GM18499 (cell line): ENCODE results near the gene SPCS2.
A peak's percentile ranks its signal among the peaks of the same experiment; 100 is the strongest.
"Not testable (repeated sequence)": the region's sequence is repeated elsewhere in the genome, so short reads cannot be mapped to it uniquely, and the experiment has no call there.

Source experiments
- ATAC-seq: cut with Tn5 transposase; IDR thresholded peaks from one replicate; pipeline ENCODE4 v1.9.1; 2021; ENCODE audit warnings: moderate number of reproducible peaks; ENCODE audit not compliant: insufficient read depth, unreplicated experiment

The SPCS2 gene

GRCh38 chr11:74948546-74948897, 544 bp upstream of the SPCS2 start:
- ATAC-seq: peak; percentile 6

- ATAC-seq: no peak
Observed at GRCh38 chr11:74949753-74950137, 679 bp downstream of the SPCS2 start.

DNA sequence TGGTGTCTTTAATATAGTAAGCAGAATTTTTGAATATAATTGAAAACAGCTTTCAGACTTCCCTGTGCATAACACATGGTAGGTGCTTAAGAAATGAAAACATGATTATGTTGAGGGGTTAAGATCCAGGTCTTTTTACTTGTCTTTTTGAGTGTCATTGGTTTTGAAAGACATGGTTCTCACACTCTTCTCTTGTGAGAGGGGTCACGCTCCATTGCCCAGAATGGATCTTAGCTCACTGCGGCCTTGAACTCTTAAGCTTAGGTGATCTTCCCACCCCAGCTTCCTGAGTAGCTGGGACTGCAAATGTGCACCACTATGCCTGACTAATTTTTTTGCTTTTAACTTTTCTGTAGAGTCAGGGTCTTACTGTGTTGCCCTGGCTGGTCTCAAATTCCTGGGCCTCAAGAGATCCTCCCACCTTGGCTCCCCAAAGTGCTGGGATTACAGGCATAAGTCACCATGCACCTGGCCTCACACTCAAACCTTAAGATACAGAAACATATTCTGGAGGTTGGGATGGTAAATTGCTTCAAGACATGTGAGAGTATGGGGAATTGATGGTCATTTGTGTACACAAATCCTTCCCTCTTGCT, 1.4 kb downstream of the SPCS2 start:
- ATAC-seq: no peak

DNA sequence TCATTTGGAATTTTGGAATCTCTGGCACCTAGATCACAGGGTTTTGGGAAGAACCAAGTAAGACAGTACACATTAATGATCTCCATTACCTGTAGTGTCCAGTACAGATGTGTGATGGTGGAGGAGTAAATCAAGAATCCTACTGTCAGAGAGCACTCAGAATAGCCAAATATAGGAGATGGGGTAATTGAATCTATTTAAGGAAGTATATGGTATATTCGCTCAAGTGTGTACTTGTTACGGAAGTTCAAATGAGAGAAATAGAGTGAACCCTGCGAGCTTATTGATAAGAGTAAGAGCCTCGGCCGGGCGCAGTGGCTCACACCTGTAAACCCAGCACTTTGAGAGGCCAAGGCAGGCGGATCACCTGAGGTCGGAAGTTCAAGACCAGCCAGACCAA, 2.2 kb downstream of the SPCS2 start:
- no peak for ATAC-seq

- no peak for ATAC-seq
Observed at GRCh38 chr11:74952752-74953151, 3.7 kb downstream of the SPCS2 start.

GRCh38 chr11:74953451-74953850, 4.4 kb downstream of the SPCS2 start:
- no peak for ATAC-seq

- ATAC-seq: no peak
Observed at GRCh38 chr11:74954199-74954598, 5.1 kb downstream of the SPCS2 start.

DNA sequence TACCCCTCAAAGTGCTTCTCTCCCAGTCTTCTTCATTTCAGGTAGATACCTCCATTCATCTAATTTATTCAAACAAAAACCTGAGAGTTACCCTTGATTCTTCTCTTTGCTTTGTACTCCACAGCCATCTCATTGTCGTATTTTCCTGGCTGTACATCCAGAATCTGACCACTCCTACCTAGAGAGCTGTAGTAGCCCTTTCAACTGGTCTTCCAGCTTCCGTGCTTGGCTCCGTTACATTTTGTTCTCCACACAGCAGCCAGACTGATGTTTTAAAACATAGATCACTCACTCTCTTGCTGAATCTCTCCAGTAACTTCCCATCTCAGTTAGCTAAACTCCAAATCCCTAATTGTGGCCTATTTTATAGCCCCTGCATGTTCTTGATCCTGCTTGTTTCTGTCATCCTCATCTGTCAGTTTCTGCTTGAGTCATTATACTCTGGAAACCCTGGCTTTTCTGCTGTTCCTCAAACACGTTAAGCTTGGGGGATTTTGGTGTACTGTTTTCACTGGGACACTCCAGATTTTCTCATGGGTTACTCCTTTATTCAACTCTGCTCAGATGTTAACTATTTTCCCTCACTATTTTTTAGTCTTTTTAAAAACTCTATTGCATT, 7.4 kb downstream of the SPCS2 start:
- no peak for ATAC-seq

DNA sequence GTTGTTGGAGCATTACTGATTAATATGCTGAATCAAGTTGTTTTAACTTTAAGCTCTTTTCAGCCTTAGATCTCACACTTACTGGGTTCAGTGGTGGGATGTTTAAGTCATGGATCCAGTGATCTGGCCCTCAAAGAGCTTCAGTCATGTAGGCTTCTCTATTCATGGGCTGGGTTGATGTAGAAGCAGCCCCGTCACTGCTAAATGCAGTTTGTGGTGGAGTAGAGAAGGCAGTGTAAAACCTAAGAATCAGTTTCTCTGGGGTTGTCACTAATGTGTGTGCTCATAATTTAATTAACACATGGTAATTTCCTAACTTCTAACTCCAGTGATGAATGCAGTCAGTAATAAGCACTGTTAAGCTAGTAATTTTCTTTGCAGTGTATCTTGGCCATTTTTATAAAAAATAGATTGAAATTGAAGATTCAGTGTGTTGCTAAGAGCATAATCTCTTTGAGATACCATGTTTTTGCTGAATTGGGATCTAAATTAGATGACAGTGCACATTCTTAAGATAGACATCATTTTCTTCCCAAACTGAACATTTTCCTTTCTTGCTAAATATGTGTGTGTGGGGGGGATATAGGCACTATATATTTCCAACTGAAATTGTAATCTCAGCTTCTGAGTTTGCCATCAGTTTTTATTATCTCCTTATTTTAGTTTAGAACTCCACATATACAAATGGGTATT, 9.0 kb downstream of the SPCS2 start:
- no peak for ATAC-seq

DNA sequence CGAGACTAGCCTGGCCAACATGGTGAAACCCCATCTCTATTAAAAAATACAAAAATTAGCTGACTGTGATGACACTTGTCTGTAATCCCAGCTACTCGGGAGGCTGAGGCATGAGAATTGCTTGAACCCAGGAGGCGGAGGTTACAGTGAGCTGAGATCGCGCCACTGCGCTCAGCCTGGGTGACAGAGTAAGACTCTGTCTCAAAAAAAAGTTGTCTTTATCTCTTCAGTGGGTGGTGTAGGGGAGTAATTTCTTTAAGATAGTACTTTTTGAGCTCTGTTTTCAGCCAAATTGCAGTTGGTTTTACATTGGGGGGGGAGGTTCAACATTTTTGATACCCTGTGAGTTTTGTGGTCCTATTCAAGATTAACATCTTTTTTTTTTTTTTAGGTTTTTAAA, 11.1 kb downstream of the SPCS2 start:
- not testable (repeated sequence) for ATAC-seq

DNA sequence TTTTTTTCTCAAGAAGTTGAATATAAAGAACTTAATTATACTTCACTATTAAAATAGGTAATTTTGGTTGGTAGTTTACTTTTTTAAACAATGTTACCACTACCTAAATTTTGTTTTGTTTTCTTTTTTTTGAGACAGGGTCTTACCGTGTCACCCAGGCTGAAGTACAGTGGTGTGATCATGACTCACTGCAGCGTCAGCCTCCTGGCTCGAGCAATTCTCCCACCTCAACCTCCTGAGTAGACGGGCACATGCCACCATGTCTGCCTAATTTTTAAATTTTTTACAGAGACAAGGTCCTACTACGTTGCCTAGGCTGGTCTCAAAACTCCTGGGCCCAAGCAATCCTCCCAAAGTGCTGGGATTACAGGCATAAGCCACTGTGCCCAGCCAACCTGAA, 17.6 kb downstream of the SPCS2 start:
- ATAC-seq: no peak

DNA sequence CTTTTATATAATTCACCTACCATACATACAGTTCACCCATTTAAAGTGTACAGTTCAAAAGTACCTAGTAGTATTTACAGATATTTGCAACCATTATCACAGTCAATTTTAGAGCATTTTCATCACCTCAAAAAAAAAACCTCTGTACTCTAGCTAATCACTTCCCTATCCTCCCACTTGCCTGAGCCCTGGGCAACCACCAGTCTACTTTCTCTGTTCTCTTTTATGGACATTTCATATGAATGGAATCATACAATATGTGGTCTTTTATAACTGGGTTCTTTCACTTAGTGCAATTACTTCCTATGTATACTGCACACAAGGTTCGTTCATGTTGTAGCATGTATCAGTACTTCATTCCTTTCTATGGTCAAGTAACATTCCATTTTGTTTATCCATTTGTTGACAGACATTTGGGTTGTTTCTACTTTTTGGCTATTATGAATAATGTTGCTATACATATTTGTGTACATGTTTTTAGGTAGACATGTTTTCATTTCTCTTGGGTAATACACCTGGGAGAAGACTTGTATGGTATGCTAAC, 21.9 kb downstream of the SPCS2 start:
- no peak for ATAC-seq

DNA sequence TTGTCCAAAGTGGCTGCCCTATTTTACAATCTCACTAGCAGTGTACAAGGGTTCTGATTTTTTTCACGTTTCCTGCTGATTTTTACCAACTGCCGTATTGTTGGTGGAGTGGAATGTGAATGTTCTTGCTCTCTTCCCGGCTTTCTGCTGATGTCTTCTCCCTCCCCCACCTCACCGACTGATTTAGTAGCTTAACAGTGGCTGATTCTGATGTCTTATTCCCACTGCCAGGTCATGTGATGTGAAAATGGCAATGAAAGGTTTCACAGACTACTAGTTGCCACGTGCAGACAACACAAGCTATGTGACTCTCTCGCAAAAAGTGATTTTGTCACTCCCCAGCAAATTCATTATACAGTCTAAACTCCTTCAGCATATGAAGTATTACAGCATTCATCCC, 22.4 kb downstream of the SPCS2 start:
- no peak for ATAC-seq

DNA sequence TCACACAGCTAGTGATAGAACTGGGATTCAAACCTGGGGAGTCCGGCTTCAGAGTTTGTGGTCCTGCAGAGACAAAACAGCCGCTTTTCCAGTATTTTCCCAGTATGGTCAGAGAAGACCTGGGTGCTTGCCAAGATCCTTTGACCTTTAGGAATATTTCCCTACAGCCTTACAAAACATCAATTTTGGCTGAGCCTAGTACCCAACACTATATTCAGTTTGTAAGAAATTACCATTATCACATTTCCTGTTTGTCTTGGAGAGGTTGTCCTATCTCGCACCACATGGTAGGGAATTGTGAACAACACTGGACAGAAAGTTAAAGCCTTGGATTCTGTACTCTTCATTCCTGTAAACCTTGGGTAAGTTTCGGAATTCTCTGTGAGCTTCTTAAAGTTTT, 29.0 kb downstream of the SPCS2 start:
- no peak for ATAC-seq

DNA sequence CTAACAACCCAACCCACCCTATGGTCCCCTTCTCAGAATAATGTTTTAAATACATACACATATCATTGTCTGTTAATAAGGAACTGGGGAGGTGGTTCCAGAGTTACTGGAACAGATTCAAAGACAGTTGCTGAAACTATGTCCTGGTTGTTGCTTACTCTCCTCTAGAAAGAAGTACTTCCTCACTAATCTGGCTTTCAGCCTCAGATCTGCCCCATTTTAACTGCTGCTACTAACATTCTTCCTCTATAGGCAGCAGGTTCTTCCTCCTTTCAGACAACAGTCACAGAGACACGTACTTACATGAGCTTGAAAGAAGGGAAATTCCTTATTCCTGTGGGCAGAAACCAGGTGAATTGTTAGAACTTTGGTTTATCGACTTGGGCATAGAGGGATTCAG, 31.6 kb downstream of the SPCS2 start:
- ATAC-seq: no peak

GRCh38 chr11:74981888-74982287, 32.8 kb downstream of the SPCS2 start:
- ATAC-seq: no peak

DNA sequence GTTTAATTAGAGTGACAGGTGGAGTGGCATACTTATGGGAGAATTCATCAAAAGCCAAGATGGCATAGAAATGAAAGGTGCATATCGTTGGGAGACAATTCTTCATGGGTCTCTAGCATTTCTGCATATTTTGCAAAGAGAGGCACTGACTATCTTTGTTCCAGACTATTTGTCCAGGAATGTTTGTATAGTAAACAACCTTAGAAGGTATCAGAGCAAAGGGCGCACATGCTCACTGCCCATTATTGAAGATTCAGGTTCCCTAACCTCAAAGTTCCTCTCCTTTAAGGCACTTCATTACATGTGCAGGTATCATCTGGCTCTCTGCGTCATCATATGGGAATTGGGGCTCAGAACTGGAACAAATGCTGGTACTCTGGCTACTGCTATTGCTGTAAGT, 35.0 kb downstream of the SPCS2 start:
- ATAC-seq: no peak

GRCh38 chr11:74984730-74985129, 35.7 kb downstream of the SPCS2 start:
- no peak for ATAC-seq

DNA sequence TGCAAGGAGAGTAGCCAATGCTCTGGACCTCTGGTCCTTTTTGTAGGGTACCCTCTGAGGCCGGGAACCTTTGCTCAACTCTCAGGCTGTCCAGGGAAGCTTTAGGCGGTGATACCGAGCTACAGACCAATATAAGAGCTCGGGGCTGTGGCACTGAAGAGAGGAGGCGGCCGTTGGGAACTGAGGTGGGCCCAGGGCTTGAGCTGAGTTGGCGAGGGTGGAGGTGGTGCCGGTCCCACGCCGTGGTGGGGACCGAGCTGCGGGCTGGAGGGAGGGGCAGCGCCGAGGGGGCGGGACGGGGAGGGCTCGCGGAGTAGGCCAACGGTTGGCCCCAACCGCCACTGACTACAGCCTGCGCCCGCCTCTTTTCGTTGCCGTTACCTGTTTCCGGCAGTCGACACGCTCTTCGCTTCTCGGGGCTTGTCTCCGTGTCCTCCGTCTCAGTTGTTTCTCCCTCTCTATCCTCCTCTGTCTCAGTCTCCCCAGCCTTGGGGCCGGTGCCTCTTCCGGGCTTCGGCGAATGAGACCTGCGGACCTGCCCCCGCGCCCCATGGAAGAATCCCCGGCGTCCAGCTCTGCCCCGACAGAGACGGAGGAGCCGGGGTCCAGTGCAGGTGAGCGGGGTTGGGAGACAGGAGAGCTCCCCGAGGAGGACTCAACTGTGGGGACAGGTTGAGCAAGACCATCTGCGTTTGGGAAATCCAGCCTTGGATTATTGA, 39.6 kb downstream of the SPCS2 start, which contains the start of gene NEU3:
TSS of gene NEU3 (plus strand) at position 393 of the 719 bp plus-strand sequence. CDS start at position 521, 128 bp downstream.
- ATAC-seq: peak; percentile 47

DNA sequence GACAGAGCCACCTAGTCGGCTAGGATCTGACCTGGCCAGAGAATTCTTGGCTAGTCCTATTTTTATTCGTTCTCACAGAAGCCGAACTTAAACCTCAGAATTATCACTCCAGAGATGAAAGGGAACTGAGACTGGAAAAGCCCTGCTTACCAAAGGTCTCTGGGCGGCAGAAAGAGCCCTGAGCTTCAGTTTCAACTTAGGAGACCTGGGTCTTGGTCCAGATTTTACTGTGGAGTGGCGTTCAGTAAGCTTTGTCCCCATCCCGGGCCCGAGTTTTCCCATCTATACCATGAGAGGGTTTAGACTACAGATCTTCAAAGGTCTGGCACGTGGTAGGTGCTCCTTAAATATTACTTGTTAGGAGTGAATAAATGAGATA, 40.2 kb downstream of the SPCS2 start:
- no peak for ATAC-seq

DNA sequence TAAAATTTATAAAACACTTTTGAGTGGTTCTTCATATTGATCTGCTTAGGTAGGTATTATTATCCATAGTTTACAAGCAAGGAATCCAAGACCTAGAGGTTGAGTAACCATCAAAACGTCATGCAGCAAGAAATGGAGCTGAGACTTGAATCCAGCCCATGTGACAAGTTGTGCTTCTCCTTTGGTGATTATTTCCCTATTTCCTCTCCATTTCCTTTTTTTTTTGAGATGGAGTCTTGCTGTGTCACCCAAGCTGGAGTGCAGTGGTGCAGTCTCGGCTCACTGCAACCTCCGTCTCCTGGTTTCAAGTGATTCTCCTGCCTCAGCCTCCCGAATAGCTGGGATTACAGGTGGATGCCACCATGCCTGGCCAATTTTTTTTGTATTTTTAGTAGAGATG, 41.1 kb downstream of the SPCS2 start:
- ATAC-seq: not testable (repeated sequence)
